ENCODE data around the gene ZNF438. TPM values are rescaled to one million over a fixed set of nuclear protein-coding genes. Genes with fewer than 3 reads are reported as not detected.

ZNF438 gene
- total RNA-seq, 1 experiment from 2014 or later = 4.3 TPM

DNA sequence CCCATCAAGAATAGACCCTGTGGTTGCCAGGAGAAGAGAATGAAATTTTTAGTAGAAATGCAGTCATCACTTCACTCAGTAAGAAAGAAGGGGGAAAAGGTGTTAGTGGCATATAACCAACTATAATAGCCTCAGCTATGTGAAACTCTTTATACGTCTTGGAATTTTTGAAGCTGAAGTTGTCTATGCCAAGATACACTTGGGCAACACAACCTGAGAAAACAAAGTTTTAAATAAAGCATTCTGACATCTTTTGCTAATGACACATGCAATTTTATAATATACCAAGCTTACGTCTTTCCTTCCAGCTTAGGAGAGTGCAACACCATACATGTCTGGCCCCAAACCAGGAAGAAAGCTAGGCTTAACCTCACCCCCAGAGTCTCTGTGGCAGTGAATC, 40.8 kb upstream of the ZNF438 start:
- Mint-ChIP-seq H3K27me3 (ENCODE audit: unreplicated experiment) (no peaks in the 10 kb centered on the region), H3K4me3 (ENCODE audit: low read depth, unreplicated experiment) (no peak overlapping the region), H3K9me3 (ENCODE audit: low read depth, unreplicated experiment) (no peaks in the 10 kb centered on the region), H3K4me1 (ENCODE audit: low read depth, unreplicated experiment) (peaks cover 62% of the 10 kb centered on the region), H3K27ac (ENCODE audit: unreplicated experiment) (no peak overlapping the region), H3K36me3 (ENCODE audit: insufficient read depth, unreplicated experiment) (peaks cover 6% of the 10 kb centered on the region)
- TF ChIP-seq, protein P1, sequence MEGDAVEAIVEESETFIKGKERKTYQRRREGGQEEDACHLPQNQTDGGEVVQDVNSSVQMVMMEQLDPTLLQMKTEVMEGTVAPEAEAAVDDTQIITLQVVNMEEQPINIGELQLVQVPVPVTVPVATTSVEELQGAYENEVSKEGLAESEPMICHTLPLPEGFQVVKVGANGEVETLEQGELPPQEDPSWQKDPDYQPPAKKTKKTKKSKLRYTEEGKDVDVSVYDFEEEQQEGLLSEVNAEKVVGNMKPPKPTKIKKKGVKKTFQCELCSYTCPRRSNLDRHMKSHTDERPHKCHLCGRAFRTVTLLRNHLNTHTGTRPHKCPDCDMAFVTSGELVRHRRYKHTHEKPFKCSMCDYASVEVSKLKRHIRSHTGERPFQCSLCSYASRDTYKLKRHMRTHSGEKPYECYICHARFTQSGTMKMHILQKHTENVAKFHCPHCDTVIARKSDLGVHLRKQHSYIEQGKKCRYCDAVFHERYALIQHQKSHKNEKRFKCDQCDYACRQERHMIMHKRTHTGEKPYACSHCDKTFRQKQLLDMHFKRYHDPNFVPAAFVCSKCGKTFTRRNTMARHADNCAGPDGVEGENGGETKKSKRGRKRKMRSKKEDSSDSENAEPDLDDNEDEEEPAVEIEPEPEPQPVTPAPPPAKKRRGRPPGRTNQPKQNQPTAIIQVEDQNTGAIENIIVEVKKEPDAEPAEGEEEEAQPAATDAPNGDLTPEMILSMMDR (IDR thresholded peaks at IDR 0.05; ENCODE audit: unreplicated experiment) = no peak
- no peak for DNase-seq
- CTCF ChIA-PET = interaction anchor here (2.0 kb wide), 1 partner anchor 11 kb away, joined by 5 read pairs; no protein-coding TSS in a partner anchor
- intact Hi-C loops (cut with micrococcal nuclease; ENCODE audit: unreplicated experiment) = no loop called here
- BruUV-seq (replicated peaks) = no TSS peak

DNA sequence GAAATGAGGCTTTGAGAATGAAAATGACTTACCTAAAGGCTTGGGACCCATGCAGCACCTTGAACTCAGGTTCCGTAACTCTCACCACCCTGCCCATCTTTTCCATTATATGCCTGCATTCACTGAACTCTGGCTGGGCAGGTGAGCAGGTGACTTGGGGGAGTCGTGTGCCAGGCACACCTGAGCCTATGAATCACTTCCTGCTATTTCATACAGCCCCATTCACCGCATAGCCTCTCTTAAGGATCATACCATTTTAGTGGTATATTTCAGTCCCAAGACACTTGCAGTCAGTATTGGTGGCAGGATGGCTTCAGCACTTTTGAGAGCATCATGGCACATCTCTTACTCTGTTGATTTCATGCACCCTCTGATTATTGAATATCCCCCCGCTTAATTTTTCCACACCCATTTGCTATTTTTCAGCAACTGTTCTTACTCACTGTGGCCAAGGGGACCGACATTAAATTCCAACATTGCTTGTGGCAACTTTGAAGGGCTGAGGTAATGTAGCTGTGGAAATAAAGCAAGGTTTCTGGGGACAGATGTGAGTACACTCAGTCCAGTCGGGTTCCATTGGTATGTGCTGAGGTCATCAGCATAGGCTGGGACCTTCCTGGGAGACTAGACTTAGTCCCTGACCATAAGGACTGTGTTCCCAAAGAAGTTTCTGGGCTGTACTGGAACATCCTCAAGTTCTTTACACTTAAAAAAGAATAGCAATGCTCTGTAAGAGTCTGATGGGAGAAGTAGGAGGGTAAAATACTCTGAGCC, 39.8 kb upstream of the ZNF438 start:
- no peak overlapping the region for H3K4me3 Mint-ChIP-seq (ENCODE audit: low read depth, unreplicated experiment)
- H3K27me3 Mint-ChIP-seq (ENCODE audit: unreplicated experiment) = no peaks in the 10 kb centered on the region
- BruUV-seq (replicated peaks) = no TSS peak
- TF ChIP-seq, protein P1 (IDR thresholded peaks at IDR 0.05; ENCODE audit: unreplicated experiment) = no peak
- H3K36me3 Mint-ChIP-seq (ENCODE audit: insufficient read depth, unreplicated experiment) = peaks cover 6% of the 10 kb centered on the region
- peak; percentile 43 for DNase-seq
- H3K4me1 Mint-ChIP-seq (ENCODE audit: low read depth, unreplicated experiment) = peaks cover 60% of the 10 kb centered on the region
- peak overlapping the region; percentile 44 for H3K27ac Mint-ChIP-seq (ENCODE audit: unreplicated experiment)
- intact Hi-C loops (cut with micrococcal nuclease; ENCODE audit: unreplicated experiment) = no loop called here
- CTCF ChIA-PET = interaction anchor here (0.6 kb wide), 1 partner anchor 10 kb away, joined by 3 read pairs; no protein-coding TSS in a partner anchor
- H3K9me3 Mint-ChIP-seq (ENCODE audit: low read depth, unreplicated experiment) = no peaks in the 10 kb centered on the region

DNA sequence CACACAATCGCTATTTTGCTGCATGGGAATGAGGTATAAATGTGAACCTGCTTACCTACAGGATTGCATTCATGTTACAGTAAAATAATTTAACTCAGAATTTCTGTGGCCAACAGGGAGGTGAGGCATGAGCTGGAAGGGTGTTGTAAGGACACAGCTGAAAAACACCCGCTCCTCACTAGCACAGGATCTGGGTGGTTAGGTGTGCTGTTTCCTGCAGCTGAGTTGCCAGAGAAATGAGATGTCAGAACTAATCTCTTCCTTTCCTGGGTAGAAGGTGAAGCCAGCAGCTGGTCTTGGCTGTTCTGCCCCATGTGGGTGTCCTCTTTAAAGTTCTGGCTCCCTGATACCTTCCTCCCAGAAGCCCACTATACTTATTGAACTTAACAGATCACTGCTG, 39.0 kb upstream of the ZNF438 start:
- peaks cover 53% of the 10 kb centered on the region for H3K4me1 Mint-ChIP-seq (ENCODE audit: low read depth, unreplicated experiment)
- intact Hi-C loops (cut with micrococcal nuclease; ENCODE audit: unreplicated experiment) = no loop called here
- DNase-seq = no peak
- no peak overlapping the region for H3K27ac Mint-ChIP-seq (ENCODE audit: unreplicated experiment)
- no peaks in the 10 kb centered on the region for H3K9me3 Mint-ChIP-seq (ENCODE audit: low read depth, unreplicated experiment)
- H3K4me3 Mint-ChIP-seq (ENCODE audit: low read depth, unreplicated experiment) = no peak overlapping the region
- H3K36me3 Mint-ChIP-seq (ENCODE audit: insufficient read depth, unreplicated experiment) = peaks cover 4% of the 10 kb centered on the region
- CTCF ChIA-PET = interaction anchor here (0.6 kb wide), 1 partner anchor 9 kb away, joined by 3 read pairs; no protein-coding TSS in a partner anchor
- H3K27me3 Mint-ChIP-seq (ENCODE audit: unreplicated experiment) = no peaks in the 10 kb centered on the region
- TSS peak; percentile 62 for BruUV-seq (replicated peaks)
- TF ChIP-seq, protein P1 (IDR thresholded peaks at IDR 0.05; ENCODE audit: unreplicated experiment) = no peak

DNA sequence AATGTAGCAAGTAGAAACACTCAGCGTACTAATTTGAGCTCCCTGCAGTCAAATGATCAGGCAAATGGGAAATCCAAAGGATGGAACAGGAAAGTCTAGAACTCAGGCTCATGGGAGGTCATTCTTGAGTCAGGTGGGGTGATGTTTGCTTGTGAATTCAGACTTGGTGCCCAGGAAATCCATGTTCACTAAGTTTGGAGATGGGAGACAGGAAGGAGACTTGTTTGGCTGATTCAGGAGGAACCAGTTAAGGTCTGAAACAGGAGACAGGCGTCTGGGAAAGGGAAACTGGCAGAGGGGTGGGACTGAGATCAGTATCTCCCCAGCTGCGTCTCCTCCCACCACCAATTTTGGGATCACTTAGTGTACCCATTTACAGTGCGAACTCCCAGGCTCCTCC, 38.4 kb upstream of the ZNF438 start:
- no peak overlapping the region for H3K27ac Mint-ChIP-seq (ENCODE audit: unreplicated experiment)
- intact Hi-C loops (cut with micrococcal nuclease; ENCODE audit: unreplicated experiment) = no loop called here
- no peak overlapping the region for H3K4me3 Mint-ChIP-seq (ENCODE audit: low read depth, unreplicated experiment)
- no peaks in the 10 kb centered on the region for H3K9me3 Mint-ChIP-seq (ENCODE audit: low read depth, unreplicated experiment)
- BruUV-seq (replicated peaks) = no TSS peak
- no peak for DNase-seq
- H3K27me3 Mint-ChIP-seq (ENCODE audit: unreplicated experiment) = no peaks in the 10 kb centered on the region
- no peaks in the 10 kb centered on the region for H3K36me3 Mint-ChIP-seq (ENCODE audit: insufficient read depth, unreplicated experiment)
- TF ChIP-seq, protein P1 (IDR thresholded peaks at IDR 0.05; ENCODE audit: unreplicated experiment) = no peak
- CTCF ChIA-PET = no interaction called here
- H3K4me1 Mint-ChIP-seq (ENCODE audit: low read depth, unreplicated experiment) = peaks cover 46% of the 10 kb centered on the region
